ENCODE results near the gene GMCL2.

The GMCL2 gene

DNA sequence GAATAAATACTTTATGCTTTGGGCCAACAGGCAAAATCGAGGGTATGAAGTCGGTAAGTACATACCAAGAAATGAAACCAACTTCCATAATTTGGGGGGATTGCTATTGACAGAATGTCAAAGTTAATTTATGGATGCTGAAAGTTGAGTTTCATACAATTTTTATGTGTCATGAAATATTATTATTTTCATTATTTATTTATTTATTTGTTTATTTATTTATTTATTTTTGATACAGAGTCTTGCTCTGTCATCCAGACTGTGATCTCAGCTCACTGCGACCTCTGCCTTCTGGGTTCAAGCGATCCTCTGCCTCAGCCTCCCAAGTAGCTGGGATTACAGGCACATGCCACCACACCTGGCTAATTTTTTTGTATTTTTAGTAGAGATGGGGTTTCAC is 4.5 kb upstream of the GMCL2 start:
- in situ Hi-C loops (cut with MboI; ENCODE audit: low sequenced_read_pairs) = no loop called here

DNA sequence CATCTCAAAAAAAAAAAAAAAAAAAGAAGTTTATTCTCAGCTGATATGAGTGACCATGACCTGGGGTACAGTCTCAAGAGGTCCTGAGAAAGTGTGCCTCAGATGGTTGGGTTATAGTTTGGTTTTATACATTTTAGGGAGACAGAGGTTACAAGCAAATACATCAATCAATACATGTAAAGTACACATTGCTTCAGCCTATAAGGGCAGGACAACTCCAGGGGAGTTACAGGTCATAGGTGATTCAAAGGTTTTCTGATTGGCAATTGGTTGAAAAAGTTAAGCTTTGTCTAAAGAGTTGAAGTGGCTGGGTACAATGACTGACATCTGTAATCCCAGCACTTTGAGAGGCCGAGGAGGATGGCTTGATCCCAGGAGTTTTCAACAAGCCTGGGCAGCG is 2.3 kb upstream of the GMCL2 start:
- in situ Hi-C loops (cut with MboI; ENCODE audit: low sequenced_read_pairs) = no loop called here

DNA sequence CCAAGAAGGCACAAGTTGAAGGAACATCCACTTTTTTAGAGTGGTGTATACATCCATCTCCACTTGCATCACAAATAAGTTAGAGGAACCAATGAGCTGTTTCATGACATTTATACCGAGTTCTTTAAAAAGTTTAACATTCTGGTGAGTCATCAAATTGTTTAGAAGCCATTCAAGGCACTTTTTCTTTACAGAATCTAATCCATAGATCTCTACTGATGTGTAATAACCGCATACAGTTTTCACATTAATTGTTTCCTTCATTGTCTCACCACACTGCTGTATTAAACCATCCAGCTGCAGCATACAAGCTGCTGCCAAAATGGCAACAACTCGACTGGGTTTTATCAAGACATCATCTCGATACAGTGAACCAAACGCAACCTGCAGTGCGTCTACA is 744 bp downstream of the GMCL2 start:
- in situ Hi-C loops (cut with MboI; ENCODE audit: low sequenced_read_pairs) = no loop called here

DNA sequence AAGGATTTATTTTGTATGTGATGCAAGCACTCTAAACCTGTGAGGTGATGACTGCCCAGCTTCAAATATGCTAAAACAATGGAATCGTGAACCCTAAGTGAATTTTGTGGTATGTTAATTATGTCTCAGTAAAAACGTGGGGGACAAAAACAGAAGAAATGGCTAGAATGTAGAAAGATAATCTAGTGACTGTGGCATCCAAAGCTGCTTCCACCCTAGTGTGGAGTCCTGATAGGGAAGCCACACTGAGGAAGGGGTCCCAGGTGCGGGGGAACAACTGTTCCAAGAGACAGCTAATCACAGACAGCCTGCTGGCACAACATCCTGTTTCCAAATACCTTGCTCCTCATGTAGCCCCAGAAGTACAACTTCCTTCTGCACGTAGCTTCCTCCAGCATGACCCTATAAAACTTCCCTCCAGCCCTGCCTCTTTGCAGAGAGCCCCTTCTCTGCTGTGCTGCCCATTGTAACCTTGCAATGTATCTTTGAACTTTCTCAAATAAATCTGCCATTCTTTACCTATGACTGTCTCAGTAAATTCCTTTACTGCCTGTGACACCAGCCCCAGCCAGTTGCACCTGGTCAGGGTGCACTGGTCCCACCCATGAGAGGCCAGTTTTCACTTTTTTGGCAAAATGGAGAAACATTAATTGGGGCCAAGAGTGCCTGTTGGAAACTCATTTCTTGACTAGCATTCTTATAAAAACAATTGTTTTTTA is 4.9 kb downstream of the GMCL2 start:
- in situ Hi-C loops (cut with MboI; ENCODE audit: low sequenced_read_pairs) = no loop called here

DNA sequence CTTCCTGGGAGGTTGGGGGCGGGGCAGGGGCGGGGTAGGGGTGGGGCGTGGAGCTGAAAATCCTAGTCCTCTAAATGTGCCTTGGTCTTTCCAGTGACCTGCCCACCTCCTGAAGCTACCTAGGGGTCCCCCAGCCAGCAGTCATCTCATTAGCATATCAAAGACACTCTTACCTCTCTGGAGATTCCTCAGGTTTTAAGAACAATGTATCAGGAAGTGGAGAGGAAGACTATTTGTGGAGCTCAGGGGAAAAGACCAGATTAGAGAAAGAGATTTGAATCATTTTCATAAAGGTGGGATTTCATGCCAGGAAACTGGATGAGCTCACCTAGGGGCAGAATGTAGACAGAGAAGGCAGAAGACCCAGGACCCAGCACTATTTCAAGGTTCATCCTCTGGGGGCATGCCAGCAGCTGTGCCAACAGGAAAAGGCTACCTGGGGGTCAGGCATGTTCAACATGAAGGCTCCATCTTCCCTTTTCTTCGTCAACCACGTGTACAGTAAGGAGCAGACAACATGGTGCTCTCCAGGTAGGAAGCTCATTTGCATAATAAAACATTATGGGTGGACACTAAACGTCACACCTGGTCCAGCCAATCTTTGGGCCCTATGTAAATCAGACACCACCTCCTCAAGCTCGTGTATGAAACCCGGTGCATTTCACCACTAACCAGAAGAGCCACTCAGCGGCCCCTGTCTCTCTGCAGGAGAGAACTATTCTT is 6.9 kb downstream of the GMCL2 start:
- in situ Hi-C loops (cut with MboI; ENCODE audit: low sequenced_read_pairs) = no loop called here

DNA sequence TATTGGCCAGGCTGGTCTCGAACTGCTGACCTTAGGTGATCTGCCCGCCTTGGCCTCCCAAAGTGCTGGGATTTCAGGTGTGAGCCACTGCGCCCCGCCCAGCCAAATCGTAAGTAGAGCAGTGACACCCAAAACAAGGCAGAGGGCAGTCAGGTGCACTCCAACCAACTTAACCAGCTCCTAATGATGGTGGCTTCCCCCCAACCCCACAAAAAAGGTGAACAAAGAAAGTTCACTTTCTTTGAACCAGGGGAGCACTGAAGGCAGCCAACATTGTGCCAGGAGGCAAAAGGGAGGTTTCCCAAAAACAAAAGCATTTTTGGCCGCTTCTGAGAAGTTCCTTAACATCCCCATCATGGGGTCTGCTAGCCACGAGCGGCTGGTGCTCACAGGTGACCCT is 9.6 kb downstream of the GMCL2 start:
- in situ Hi-C loops (cut with MboI; ENCODE audit: low sequenced_read_pairs) = no loop called here

DNA sequence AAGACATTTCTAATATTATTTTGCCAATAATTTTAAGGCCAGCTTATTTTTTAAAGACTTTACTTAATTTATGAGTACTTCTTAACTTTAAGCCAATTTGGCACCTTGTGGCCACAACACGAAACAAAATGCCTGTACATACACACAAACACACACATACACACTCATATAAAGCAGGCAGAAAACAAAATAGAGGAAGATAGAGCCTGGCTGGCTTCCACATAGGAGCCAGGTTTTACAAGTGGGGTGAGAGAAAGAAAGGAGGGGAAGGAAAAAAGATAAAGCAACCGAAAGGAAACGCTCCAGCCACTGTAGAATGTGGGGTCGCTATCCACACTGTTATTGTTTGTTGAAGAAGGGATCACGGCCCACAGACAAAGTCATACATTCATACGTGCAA is 10.4 kb downstream of the GMCL2 start:
- in situ Hi-C loops (cut with MboI; ENCODE audit: low sequenced_read_pairs) = no loop called here

DNA sequence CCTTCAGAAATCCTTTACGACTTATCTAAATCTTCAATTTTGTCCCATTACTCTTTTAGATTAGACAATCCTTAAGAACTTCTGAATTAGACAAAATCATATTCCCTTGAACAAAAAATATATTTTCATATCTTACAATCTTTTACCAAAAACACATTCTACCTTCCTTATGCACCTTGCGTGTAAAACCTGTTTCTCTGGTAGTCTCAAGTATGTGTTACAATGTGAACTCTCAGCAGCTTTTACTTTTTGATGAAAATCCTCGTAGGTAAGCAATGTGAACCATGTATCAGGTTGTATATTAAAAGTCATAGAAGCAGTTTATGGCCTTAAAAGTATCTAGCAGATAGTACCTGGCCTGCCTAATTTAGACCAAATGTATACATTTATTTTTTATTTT is 12.7 kb downstream of the GMCL2 start:
- in situ Hi-C loops (cut with MboI; ENCODE audit: low sequenced_read_pairs) = no loop called here

DNA sequence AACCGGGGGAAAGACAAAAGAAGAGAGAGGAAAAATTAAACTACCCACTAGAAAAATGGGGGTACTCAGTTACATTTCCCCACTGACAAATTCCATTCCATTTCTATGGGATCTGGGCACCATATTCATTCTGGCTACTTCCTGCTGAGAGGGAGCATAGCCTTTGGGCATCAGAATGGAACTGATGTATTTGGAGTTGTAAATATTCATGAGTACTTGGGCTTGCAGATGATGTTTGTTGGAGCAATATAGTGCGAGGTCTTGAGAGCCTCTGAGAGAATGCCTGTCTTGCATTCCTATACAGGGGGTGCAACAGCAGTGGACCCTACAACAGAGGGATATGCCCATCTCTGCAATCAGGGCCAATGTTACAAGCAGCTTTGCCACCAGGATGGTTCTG is 16.7 kb downstream of the GMCL2 start:
- in situ Hi-C loops (cut with MboI; ENCODE audit: low sequenced_read_pairs) = no loop called here

DNA sequence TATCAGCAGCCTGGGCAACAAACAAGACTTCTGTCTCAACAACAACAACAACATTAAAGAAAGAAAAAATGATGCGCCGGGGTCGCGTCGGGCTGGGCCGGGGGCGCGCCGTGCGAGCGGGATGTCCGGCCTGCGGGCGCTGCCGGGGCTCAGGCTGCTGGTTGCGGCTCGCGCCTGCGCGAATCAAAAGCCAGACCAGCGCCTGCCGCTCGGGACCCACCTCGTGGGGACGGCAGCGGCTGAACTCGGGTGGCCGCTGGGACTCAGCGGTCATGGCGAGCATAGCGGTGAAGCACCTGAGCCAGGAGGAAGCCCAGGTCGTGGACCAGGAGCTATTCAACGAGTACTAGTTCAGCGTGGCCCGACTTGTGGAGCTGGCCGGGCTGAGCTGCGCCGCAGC is 21.6 kb downstream of the GMCL2 start:
- in situ Hi-C loops (cut with MboI; ENCODE audit: low sequenced_read_pairs) = no loop called here

DNA sequence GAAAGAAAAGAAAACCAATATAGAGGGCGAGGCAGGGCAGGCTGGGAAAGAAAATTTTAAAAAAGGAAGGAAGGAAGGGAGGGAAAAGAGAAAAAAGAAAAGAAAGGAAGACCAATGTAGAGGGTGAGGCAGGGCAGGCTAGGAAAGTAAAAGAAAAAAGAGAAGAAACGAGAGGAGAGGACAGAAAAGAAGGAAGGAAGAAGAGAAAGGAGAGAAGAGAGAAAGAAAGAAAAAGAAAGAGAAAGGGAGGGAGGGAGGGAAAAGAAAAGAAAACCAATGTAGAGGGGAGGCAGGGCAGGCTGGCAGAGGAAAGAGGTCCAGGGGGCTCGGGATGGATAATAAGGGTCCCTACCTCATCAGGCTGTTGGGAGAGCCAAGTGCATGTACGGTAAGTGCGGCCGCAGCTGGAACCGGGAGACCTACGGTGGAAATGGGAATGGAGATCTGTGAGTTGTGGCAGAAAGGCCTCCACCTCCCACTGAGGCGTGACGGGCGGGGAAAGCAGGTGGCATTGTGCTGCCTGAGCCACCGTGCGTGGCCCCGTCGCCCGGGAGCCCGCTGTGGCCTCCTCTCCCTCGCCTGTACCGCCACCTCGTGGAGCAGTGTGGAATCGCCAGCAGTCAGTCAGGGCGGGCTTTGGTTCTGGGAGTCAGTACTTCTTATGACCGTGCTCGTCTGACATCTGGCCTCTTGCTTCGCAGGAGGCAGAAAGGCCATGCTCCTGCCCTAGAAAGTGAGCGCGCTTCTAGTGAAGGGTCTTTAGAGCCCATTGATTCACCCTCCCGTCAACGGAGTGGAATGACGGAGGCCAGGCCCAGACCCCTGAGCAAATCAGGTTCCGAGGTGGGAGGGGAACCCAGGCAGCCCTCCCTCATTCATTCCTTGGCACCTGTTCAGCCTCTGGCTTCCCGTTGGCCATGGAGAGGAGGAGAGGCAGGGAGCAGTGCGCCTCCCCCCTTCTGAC is 23.1 kb downstream of the GMCL2 start:
- in situ Hi-C loops (cut with MboI; ENCODE audit: low sequenced_read_pairs) = no loop called here

DNA sequence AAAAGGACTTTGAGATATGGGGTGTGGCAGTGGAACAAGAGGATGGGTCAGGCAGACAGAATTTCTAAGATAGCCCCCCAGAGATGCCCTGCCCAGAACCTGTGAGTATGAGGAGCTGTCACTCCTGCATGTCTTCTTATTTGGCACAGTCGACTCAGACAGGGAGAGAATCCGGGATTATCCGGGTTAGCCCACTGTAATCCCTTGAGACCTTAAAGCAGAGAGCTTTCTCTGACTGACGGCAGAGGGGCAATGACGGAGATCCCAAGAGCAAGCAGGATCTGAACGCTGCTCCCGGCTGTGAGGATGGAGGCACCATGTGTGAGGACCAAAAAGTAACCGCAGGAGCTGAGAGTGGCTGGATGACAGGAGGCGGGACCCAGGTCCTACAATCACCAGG is 24.7 kb downstream of the GMCL2 start:
- in situ Hi-C loops (cut with MboI; ENCODE audit: low sequenced_read_pairs) = no loop called here

DNA sequence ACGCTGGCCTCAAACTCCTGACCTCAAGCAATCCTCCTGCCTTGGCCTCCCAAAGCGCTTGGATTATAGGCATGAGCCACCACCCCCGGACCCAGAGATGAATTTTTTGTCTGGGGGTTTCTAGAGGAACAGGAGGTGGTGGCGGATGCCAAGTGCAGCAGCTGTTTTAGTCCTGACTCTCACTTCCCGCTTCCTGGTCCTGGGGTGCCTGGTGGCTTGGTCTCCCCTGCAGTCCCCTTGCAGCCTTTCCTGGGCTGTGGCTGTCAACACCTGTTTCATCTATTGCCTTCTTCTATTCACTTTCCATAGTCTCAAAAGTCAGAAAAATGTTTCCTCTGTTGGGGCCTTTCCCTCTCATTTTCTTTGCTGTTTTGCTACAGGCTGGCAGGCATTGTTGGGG is 27.0 kb downstream of the GMCL2 start:
- in situ Hi-C loops (cut with MboI; ENCODE audit: low sequenced_read_pairs) = no loop called here

DNA sequence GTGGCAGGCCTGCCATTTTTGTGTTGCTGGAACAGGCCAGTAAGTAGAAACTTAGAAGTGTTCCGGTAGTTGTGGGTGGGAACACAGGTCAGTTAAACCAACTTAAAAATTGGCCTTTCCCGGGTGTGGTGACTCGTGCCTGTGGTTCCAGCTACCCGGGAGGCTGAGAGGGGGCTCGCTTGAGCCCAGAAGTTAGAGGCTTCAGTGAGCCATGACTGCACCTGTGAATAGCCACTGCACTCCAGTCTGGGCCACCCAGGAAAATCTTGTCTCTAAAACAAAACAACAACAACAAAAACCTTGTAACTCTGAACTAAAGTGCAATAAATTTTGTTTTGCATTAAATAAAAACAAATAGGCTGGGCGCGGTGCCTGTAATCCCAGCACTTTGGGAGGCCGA is 32.1 kb downstream of the GMCL2 start:
- in situ Hi-C loops (cut with MboI; ENCODE audit: low sequenced_read_pairs) = no loop called here

DNA sequence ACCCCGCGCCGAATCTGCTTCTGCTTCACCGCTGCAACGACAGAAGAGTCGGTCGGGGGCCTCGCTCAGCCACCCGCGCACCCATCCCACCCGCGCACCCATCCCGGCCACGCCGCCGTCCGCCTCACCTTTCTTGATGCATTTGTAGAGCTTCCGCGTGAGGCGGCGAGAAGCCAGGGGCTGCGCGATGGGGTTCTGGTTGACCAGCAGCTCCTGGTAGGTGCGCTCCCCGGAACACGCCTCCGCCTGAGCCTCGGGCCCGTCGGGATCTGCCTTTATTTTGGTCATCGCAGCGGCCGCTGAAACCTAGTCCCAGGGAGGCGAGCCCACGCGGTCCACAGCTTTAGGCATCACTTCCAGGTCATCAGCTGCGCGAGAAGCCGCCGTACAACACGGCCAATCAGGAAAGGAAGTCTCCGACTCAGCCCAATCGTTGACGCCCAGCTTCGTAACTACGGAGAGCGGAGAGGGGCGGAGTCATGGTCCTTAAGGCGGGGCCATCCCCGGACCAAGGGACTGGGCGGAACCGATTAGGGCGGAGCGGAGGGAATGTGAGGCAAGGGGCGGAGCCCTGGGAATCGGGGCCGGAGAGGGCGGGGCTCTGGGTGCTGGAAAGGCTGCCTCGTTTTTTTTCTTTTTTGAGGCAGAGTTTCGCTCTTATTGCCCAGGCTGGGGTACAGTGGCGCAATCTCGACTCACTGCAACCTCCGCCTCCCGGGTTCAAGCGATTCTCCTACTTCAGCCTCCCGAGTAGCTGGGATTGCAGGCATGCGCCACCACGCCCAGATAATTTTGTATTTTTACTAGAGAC is 33.4 kb downstream of the GMCL2 start, which contains the start of gene NHP2:
NHP2 (minus strand) TSS at position 356 of the 811 bp plus-strand sequence; CDS start at position 288, 68 bp downstream.
- in situ Hi-C loops (cut with MboI; ENCODE audit: low sequenced_read_pairs) = no loop called here

DNA sequence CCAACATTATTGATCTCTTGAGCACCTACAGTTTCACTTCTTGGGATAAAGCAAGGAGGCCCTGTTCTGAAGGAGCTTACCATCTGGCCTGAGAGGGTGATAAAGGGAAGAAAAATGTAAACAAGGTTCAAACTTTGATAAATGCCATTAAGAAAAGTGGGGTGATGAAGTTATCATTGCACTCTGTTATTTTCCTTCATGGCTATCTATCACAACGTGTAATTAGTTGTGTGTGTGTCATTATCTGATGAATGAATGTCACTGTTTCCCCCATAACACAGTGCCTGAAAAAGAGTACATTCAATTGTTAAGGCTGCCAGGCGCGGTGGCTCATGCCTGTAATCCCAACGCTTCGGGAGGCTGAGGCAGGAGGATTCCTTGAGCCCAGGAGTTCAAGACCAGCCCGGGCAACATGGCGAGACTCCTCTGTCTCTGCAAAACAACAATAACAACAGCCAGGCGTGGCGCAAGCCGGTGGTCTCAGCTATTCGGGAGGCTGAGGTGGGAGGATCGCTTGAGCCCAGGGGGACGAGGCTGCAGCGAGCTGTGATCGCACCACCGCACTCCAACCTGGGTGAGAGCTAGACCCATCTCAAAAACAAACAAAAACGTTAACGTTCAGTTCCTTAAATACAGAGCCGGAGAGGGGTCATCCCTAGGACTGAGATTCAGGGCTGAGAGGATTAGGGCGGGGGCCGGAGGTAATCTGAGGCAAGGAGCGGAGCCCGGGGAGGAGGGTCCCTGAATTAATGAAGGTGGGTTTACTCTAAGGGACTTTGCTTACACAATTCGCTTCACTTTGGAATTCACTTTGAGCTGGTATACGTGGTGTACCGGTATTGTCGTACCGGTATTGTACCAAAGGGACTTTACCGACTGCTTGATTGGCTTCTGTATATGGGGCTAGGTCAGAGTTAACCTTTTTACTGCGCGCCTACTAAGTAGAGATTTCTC is 34.4 kb downstream of the GMCL2 start:
- in situ Hi-C loops (cut with MboI; ENCODE audit: low sequenced_read_pairs) = no loop called here

DNA sequence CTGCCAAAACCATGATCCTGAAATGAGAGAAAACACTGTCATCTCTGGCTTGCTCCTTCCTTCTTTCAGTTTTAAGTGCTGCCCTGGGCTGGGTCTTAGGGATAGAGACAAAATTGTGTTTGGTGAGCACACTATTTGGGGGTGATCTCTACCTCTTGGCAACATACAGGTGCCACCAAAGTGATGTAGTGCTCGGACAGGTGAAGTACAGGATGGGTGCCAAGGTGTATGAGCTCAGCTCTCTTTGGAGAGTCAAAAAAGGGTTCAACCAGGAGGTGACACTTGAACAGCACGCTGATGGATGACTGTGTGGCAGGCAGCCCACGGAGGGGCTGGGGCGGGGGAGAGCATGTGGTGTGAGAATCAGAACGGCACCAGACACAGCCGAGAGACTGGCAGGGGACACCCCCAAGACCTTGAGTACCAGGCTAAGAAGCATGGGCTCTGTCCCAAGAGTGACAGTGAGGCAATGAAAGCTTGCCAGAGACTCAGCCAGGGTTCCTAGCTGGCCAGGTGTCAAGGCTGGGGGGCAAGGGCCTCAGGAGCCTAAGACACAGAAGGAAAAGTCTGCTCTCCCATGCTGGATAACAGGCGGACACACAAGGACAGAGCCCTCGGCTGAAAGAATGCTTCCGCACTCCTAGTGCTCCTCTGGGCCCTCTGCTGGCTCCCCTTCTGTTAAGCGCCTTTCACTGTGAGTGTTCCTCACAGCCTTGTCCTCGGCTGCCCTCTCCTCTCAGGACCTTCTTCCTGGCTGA is 36.0 kb downstream of the GMCL2 start:
- in situ Hi-C loops (cut with MboI; ENCODE audit: low sequenced_read_pairs) = no loop called here

DNA sequence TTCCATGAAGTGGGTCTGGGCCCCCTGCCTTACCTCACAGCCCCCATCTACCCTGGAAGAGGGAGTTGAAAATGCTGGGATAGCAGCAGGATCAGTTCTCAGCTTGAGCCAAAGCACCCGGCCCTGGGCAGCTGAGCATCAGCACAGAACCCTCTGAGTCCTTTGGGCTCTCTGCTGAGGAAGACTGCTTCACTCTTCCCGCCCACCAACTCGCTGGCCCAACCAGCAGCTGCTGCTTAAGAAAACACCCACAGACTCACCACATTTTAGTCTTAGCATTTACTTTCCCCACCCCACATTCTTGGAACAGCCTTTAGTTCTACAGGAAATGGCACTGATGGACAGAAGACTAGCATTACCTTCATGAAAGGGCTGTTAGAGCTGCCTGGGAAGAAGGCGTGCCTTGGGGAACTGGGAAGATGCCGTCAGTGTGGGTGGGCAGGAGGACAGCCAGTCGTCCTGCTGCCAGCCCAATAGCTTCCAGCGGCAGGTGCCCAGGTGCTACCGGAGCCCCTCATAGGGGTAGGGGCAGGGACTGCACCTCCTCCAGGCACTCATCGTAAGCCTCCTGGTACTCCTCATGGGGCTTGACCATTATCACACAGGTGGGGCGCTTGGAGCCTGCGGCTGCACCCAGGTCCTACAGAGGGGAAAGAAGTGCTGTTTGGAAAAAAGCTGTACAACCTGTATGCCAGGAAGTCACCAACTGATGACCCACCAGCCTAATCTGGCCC is 37.8 kb downstream of the GMCL2 start:
- in situ Hi-C loops (cut with MboI; ENCODE audit: low sequenced_read_pairs) = no loop called here
